Gastroesophageal sphincter (tissue), 3 donors: ENCODE data around the gene CHRNB2.

Experiments
- CTCF ChIP-seq, 4 experiments: fragments of 200-600 bp in 2 of 4; fragments of 450-650 bp in 2 of 4; sonication (generic) in 1 of 4; IDR thresholded peaks; one replicate each; pipeline ENCODE4 v1.5.1; 2017 to 2019; ENCODE audit warnings: antibody characterized with exemption in 4 of 4, mild to moderate bottlenecking in 2 of 4, moderate library complexity in 2 of 4
- POLR2AphosphoS5 ChIP-seq: sonication (generic); formaldehyde crosslinking; IDR thresholded peaks from one replicate; pipeline ENCODE4 v1.6.1; 2017; ENCODE audit warnings: antibody characterized with exemption

- TF ChIP-seq CTCF (IDR thresholded peaks at IDR 0.05) (peak in 2 of 4 experiments; percentile 16 to 24), POLR2AphosphoS5 (no peak)
Measured at GRCh38 chr1:154567386-154568156, at the start of gene CHRNB2.
